HG03558 (cell line): ENCODE results near the gene ZNF592.

Source experiments
- ATAC-seq: cut with Tn5 transposase; IDR thresholded peaks from one replicate; pipeline ENCODE4 v1.9.1; 2021; ENCODE audit warnings: moderate number of reproducible peaks; ENCODE audit not compliant: unreplicated experiment; ENCODE audit errors: extremely low read depth

Gene ZNF592

GRCh38 chr15:84804005-84804900 lies 55.9 kb downstream of the ZNF592 start:
- no peak for ATAC-seq

GRCh38 chr15:84805221-84805620 lies 56.8 kb downstream of the ZNF592 start:
- no peak for ATAC-seq

GRCh38 chr15:84807228-84807627 lies 58.8 kb downstream of the ZNF592 start:
- ATAC-seq: no peak

GRCh38 chr15:84810073-84810840 lies 61.9 kb downstream of the ZNF592 start:
- ATAC-seq: no peak

- no peak for ATAC-seq
These were observed 62.8 kb downstream of the ZNF592 start for GRCh38 chr15:84811151-84811550.

DNA sequence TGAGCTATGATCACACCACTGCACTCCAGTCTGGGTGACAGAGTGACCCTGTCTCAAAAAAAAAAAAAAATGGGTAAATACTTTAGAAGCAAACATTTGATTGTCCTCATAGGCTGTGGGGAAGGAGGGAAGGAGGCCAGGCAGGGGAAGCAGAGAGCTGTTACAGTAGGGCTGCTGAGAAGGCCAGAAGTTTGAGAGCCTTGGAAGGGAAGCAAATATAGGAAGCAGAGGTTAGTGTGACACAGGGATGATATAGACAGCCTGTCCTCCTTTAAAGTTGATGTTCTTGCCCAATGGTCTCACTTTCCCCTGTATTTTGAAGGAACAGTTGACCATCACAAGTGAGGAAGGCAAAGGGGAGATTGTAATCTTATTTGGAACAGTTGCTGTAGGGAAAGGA lies 63.4 kb downstream of the ZNF592 start:
- no peak for ATAC-seq

- ATAC-seq: no peak
These were observed 64.5 kb downstream of the ZNF592 start for GRCh38 chr15:84812842-84813241.

DNA sequence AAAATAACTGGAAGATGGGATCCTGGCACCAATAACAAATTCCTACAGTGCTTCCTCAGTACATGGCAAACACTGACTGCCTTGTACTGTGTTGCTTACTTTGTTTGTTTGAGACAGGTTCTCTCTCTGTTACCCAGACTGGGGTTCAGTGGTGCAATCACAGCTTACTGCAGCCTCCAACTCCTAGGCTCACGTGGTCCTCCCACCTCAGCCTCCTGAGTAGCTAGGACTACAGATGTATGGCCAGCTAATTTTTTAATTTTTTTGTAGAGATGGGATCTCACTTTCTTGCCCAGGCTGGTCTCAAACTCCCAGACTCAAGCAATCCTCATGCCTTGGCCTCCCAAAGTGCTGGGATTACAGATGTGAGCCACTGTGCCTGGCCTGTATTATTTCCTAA lies 65.0 kb downstream of the ZNF592 start:
- ATAC-seq: no peak

DNA sequence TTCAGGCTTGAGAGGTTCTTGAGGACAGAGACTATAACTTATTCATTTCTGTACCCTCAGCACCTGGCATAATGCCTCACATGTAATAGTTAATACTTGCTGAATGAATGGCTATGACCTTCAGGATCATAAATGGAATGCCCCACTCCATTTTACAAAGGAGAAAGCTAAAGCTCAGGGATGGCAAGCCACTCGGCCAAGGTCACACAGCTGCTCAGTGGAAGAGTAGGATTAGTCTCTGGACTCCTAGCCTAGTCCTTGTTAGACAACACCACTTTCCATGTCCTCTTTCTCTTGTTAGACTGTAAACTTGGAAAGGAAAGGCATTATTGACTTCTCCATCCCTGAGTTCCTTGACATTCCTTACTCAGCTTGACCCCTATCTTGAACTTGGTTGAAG lies 65.5 kb downstream of the ZNF592 start:
- no peak for ATAC-seq

DNA sequence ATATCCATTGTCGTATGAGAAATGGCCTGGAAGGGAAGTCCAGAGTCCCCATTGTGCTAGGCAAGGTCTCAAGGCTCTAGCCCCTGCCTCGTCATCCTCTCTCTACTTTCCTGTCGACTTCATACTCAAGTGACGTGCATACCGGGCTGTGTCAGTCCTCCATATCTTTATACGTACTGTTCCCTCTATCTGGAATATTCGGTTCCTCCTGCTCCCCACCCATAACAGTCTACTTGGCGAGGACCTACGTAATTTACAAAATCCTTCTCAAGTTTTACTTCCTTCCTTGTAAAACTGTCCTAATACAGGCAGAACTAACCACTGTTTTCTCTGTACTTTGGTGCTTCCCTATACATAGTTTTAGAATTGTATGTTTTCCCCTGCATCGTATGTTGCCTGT lies 66.5 kb downstream of the ZNF592 start:
- no peak for ATAC-seq

GRCh38 chr15:84816694-84817465 lies 68.5 kb downstream of the ZNF592 start, which contains the start of gene ALPK3:
Gene ALPK3 (plus strand): TSS chr15:84817356. CDS start chr15:84817453, 97 bp downstream.
- no peak for ATAC-seq

- no peak for ATAC-seq
These were observed 69.2 kb downstream of the ZNF592 start for GRCh38 chr15:84817466-84818081.

- no peak for ATAC-seq
These were observed 70.1 kb downstream of the ZNF592 start for GRCh38 chr15:84818261-84819131.

- ATAC-seq: no peak
These were observed 70.9 kb downstream of the ZNF592 start for GRCh38 chr15:84819291-84819768.

DNA sequence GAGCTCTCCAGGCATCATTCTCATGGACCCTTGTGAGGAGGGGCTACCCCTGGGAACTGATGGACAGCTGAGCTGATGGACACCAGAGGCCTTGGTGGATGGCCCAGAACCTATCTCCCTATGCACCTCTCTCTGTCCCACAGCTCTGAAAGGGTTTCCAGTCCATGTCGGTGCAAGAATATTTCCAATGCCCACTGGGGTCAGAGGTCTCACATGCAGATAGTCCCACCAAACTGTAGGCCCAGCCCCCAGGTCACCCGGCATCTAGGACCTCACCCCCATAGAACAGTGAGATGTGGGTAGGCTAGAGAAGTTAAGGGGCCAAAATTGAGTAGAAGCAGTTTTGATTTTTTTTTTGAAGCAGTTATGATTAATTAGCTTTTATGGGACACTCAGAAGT lies 71.4 kb downstream of the ZNF592 start:
- ATAC-seq: no peak

DNA sequence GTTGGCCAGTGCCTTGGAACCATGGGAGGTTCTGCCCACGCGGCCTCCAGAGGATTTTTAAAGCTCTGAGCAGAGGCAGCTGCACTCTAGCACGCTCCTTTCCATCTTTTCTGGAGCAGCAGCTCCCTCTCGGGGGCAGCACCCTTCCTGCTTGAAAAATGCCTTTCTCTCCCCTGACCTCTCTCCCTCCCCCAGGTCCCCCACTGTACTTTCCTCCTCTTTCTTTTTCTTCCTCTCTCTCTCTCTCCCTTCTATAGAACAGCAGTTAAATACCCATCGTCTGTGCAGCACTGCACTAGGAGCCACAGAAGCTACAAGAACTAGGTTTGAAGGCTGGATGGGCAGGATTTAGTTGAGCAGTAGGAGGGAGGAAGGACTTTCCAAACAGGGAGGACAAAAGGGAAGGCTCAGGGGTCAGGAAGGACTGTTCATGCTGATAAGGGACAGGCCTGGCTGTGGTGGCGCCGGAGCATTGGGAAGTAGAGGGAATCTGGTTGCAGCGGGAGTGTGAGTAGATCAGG lies 73.2 kb downstream of the ZNF592 start:
- ATAC-seq: no peak

GRCh38 chr15:84822653-84823281 lies 74.4 kb downstream of the ZNF592 start:
- no peak for ATAC-seq

DNA sequence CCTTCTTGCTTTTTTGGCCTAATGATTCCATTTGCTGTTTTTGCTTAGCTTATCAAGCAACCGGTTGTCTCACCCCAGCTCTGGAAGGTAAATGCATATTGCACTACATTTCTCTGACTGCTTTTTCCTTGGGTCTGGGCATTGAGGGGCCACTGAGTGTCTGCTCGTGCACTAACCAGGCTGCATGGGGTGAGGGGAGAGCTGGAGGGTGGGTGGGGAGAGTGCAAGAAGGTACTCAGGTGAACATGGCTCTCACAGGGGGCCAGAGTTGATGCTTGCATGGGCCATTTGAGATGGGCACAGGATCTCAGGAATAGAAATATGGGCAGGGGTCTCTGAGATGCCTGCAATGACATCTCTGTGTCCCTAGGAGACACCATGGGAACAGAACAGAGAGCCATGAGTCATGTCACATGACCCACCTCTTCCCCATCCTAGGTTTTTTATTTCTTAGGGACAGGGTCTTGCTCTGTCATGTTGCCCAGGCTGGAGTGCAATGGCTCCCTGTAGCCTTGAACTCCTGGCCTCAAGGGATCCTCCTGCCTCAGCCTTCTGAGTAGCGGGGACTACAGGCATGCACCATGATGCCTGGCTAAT lies 75.0 kb downstream of the ZNF592 start:
- no peak for ATAC-seq
